SH-SY5Y (cell line): ENCODE data around the gene PELO.

Experiments used
- GATA2 ChIP-seq: IDR thresholded peaks from 2 replicates; pipeline ENCODE4 v1.6.1; 2011; ENCODE audit warnings: mild to moderate bottlenecking, low read depth, low read length
- GATA3 ChIP-seq: IDR thresholded peaks from 2 replicates; pipeline ENCODE4 v1.6.1; 2011; ENCODE audit warnings: low read depth, mild to moderate bottlenecking, low read length, moderate library complexity

DNA sequence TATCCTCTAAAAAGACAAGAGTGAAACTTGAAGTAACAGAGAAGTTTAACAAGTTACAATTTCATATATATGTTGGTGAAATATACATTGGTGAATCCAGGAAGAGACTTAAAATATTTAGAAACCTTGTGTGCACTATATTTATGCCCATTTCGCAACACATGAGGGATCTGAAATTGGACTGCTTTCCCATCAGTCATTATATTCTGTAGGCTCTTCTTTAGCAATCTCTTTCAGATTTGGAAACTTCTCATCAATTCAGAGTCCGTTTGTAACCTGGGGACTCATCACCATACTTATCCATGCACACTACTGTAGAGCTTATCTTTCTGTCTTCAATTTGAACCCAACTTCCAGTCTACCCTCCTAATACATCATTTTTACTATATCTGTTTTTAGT is 2.1 kb downstream of the PELO start:
- TF ChIP-seq GATA2 (no peak), GATA3 (no peak)
